Left lung (tissue), 10 donors: Measurements from ENCODE around the gene NDUFC2. TPM values are rescaled to one million over a fixed set of nuclear protein-coding genes. Genes with fewer than 3 reads are reported as not detected.

ENCODE experiments used
- ATAC-seq: fragments of 200-7000 bp; cut with Tn5 transposase; one replicate; pipeline ENCODE4 v1.9.1; 2020; ENCODE audit warnings: moderate library complexity
- DNase-seq, 4 donors: peaks; one replicate each; pipeline ENCODE4 v3.0.0-alpha.2; 2013 to 2020
- H3K27ac ChIP-seq, 2 donors: fragments of 200-600 bp; sonication (generic) in 1 of 2; one replicate each; pipeline versions ENCODE4 v1.5.0 to v1.8.0; 2020 to 2021
- H3K27me3 ChIP-seq, 2 donors: fragments of 200-600 bp; sonication (generic) in 1 of 2; one replicate each; pipeline versions ENCODE4 v1.5.0 to v1.8.0; 2020 to 2021
- H3K36me3 ChIP-seq, 2 donors: fragments of 200-600 bp; sonication (generic) in 1 of 2; one replicate each; pipeline versions ENCODE4 v1.5.0 to v1.8.0; 2020 to 2021
- H3K4me1 ChIP-seq, 2 donors: fragments of 200-600 bp; one replicate each; pipeline ENCODE4 v1.8.0; 2021
- H3K4me3 ChIP-seq, 2 donors: fragments of 200-600 bp; sonication (generic) in 1 of 2; one replicate each; pipeline versions ENCODE4 v1.5.0 to v1.8.0; 2020 to 2021; ENCODE audit warnings: mild to moderate bottlenecking in 1 of 2
- H3K9me3 ChIP-seq, 2 donors: fragments of 200-600 bp; sonication (generic) in 1 of 2; one replicate each; pipeline versions ENCODE4 v1.5.0 to v1.8.0; 2020 to 2021
- intact Hi-C, 2 donors: fragments of 100-400 bp; cut with DNase I; formaldehyde crosslinking; loops; one replicate each; pipeline versions ENCODE4 v1.11.2 to v1.14.2; 2022
- polyA plus RNA-seq, 6 donors: library from polyadenylated mRNA; unstranded; fragments of 120-200 nt; gene quantifications; one replicate each; pipeline ENCODE4 v1.2.1, GENCODE V29; 2013; ENCODE audit not compliant: insufficient read length in 6 of 6
- total RNA-seq, 2 donors: library from RNA; stranded (reverse); fragmentation: NEBNext Ultra II Directional; extraction: Animal tissue kit (Norgen Biotek cat#: 25700); gene quantifications; one replicate each; pipeline ENCODE4 v1.2.1, GENCODE V29; 2021
- TF ChIP-seq, protein P1 (sequence below), 2 donors: fragments of 200-600 bp; sonication (generic) in 1 of 2; IDR thresholded peaks; one replicate each; pipeline versions ENCODE4 v1.5.0 to v1.8.0; 2021; ENCODE audit warnings: antibody characterized with exemption in 2 of 2
- donor health status: DM: no; HTN: yes; CAD: no.
- donor health status: DM: no; HTN: no; CAD: no.

NDUFC2 gene
- total and polyA plus RNA-seq, 8 donors: 120 to 224 (median 146) TPM

DNA sequence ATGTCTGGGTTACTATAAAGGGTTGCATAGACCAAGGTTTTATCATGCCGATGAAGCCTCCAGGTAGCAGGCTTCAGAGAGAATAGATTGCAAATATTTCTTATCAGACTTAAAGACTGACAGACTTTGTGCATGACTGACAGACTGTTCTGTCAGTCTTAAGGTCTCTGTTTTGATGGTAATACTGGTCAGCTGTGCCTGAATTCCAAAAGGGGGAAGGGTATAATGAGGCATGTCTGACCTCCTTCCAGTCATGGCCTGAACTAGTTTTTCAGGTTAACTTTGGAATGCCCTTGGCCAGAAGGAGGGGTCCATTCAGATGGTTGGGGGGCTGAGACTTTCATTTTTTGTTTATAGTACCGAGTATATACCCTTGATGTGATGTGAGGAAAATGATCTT is 51.9 kb downstream of the NDUFC2 start:
- ATAC-seq: no peak

DNA sequence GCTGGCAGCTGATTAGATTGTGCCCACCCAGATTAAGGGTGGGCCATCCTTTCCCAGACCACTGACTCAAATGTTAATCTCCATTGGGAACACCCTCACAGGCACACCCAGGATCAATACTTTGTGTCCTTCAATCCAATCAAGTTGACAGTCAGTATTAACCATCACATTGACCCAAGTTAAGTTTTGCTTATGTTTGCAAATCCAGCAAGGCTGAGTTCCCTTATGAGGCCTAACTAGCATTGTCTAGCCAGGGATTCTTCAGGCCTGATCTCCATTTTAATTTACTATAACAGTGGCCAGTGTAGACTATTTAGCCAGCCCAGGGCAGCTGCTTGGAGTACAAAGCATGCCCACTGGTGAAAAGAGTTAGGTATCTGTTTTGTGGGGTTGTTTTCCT is 54.3 kb downstream of the NDUFC2 start:
- Histone ChIP-seq H3K4me3 (no peak overlapping the region), H3K9me3 (no peaks in the 10 kb centered on the region), H3K27me3 (peaks cover 0 to 17% of the 10 kb centered on the region in 2 donors), H3K4me1 (peaks cover 4 to 5% of the 10 kb centered on the region in 2 donors), H3K27ac (no peak overlapping the region), H3K36me3 (no peaks in the 10 kb centered on the region)
- ATAC-seq: no peak
- no peak for DNase-seq
- TF ChIP-seq, protein P1, sequence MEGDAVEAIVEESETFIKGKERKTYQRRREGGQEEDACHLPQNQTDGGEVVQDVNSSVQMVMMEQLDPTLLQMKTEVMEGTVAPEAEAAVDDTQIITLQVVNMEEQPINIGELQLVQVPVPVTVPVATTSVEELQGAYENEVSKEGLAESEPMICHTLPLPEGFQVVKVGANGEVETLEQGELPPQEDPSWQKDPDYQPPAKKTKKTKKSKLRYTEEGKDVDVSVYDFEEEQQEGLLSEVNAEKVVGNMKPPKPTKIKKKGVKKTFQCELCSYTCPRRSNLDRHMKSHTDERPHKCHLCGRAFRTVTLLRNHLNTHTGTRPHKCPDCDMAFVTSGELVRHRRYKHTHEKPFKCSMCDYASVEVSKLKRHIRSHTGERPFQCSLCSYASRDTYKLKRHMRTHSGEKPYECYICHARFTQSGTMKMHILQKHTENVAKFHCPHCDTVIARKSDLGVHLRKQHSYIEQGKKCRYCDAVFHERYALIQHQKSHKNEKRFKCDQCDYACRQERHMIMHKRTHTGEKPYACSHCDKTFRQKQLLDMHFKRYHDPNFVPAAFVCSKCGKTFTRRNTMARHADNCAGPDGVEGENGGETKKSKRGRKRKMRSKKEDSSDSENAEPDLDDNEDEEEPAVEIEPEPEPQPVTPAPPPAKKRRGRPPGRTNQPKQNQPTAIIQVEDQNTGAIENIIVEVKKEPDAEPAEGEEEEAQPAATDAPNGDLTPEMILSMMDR (IDR thresholded peaks at IDR 0.05): no peak
- intact Hi-C loops: no loop called here

More for the DNA sequence above, 51.9 kb downstream of the NDUFC2 start:
- no peaks in the 10 kb centered on the region for H3K36me3 ChIP-seq
- intact Hi-C loops: no loop called here
- no peak overlapping the region for H3K27ac ChIP-seq
- no peaks in the 10 kb centered on the region for H3K9me3 ChIP-seq
- no peak overlapping the region for H3K4me3 ChIP-seq
- H3K4me1 ChIP-seq: peaks cover 7 to 9% of the 10 kb centered on the region in 2 donors
- DNase-seq: no peak
- TF ChIP-seq, protein P1 (IDR thresholded peaks at IDR 0.05): no peak
- peaks cover 0 to 6% of the 10 kb centered on the region in 2 donors for H3K27me3 ChIP-seq

DNA sequence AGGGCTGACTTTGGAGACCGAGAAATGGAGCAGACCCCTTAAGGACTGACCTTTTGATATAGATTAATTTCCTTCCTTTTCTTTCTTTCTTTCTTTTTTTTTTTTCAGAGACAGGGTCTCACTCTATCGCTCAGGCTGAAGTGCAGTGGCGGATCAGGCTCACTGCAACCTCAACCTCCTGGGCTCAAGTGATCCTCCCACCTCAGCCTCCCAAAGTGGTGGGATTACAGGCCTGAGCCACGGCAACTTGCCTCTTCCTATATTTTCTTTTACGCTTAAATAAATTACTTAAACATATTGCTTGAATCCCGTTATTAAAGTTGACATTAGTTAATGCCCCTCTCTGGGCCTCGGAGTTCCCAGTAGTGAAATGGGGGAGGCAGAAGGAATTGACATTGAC is 56.2 kb downstream of the NDUFC2 start:
- DNase-seq (no peak), ATAC-seq (peak; percentile 5)
- Histone ChIP-seq H3K27ac (peak overlapping the region; percentile 47 to 62), H3K4me3 (peak overlapping the region; percentile 45 to 50), H3K9me3 (no peaks in the 10 kb centered on the region), H3K36me3 (no peaks in the 10 kb centered on the region), H3K4me1 (peaks cover 0 to 2% of the 10 kb centered on the region in 2 donors), H3K27me3 (peaks cover 0 to 17% of the 10 kb centered on the region in 2 donors)
- intact Hi-C loops: no loop called here
- TF ChIP-seq, protein P1 (IDR thresholded peaks at IDR 0.05): no peak

DNA sequence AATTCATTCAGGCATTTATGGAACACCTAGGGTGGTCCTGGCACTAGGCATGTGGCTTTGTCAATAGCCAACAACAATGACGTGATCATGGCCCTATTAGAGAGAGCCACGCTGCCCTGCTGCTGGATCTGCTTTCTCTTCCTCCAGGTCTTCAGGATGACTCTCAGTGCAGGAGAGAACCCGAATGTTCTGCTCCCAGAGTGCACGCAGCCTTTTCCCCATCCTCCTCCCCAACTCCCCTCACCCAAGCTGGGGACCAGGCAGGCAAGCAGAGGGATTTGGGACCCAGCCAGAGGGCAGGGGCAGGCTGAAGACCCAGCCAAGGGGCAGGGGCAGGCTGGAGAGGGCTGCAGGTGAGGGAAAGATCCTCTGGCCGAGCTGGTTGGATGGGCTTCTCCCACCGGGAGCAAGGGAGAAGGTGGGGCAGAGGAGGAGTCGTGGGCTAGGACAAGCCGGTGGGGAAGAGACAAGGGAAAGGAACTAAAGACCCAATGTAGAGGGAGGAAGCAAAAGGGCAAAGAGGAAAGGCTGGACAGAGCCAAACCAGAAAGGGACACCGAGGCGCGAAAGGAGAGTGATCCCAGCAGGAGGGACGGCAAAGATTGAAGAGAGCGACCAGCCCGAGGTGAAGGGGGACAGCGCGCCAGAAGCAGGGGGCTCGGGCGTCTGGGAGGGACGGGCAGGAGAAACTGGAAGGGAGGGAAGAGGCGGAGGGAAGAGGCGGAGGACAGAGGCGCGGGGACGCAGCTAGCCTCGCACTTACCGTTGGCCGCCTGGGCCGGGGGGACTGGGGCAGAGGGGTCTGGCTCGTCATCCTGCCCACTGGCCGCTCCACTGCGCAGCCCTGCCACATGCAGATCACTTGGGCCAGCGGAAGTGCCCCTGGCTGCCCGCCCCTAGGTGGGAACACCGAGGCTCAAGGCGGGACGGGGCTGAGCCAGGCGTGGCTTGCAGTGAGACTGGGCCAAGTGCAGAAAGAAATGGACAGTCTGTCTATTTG is 57.0 kb downstream of the NDUFC2 start, which contains the start of gene KCTD14:
Gene KCTD14, minus strand, starts transcription at position 880 of the 1,000 bp plus-strand sequence. Its CDS starts 27 bp downstream, at position 853.
- ATAC-seq: peak; percentile 94
- Histone ChIP-seq H3K27ac (peak within 1 kb of the TSS; percentile 47 to 62), H3K9me3 (no peaks in the 10 kb centered on the region), H3K27me3 (peaks cover 0 to 17% of the 10 kb centered on the region in 2 donors), H3K4me1 (peaks cover 0 to 2% of the 10 kb centered on the region in 2 donors), H3K36me3 (no peaks in the 10 kb centered on the region), H3K4me3 (peak within 1 kb of the TSS; percentile 45 to 50)
- TF ChIP-seq, protein P1 (IDR thresholded peaks at IDR 0.05): no peak
- intact Hi-C loops: no loop called here
- peak in 2 of 4 donors; percentile 70 to 87 for DNase-seq

DNA sequence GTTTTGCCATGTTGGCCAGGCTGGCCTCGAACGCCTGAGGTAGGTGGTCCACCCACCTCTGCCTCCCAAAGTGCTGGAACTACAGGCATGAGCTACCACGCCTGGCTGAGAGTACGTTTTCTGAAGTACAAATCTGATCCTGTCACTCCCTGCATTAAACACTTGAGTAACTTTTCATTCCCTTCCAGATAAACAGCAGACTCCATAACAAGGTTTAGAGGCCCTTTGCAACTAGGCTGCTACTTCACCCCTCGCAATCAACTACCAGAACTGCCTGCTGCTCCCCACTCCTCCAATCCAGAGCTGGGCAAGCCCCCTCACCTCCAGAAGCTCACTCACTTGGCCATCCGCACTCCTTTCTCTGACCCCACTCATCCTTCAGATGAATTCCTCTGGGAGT is 58.1 kb downstream of the NDUFC2 start:
- H3K36me3 ChIP-seq: peaks cover 0 to 7% of the 10 kb centered on the region in 2 donors
- H3K9me3 ChIP-seq: no peaks in the 10 kb centered on the region
- peaks cover 0 to 17% of the 10 kb centered on the region in 2 donors for H3K27me3 ChIP-seq
- DNase-seq (no peak), ATAC-seq (peak; percentile 26)
- peaks cover 0 to 2% of the 10 kb centered on the region in 2 donors for H3K4me1 ChIP-seq
- H3K27ac ChIP-seq: no peak overlapping the region
- TF ChIP-seq, protein P1 (IDR thresholded peaks at IDR 0.05): no peak
- intact Hi-C loops: no loop called here
- H3K4me3 ChIP-seq: peak overlapping the region in 1 of 2 donors; percentile 45
